GM23248 (cell line): ENCODE measurements around the gene ADK.

ENCODE experiments used
- EZH2 ChIP-seq: fragments of 200-600 bp; sonication (generic); IDR thresholded peaks from 2 replicates; pipeline ENCODE4 v1.6.1; 2018; ENCODE audit warnings: antibody characterized with exemption, mild to moderate bottlenecking; ENCODE audit not compliant: insufficient read depth, poor library complexity, severe bottlenecking
- EZH2phosphoT487 ChIP-seq: fragments of 200-600 bp; sonication (generic); IDR thresholded peaks from 2 replicates; pipeline ENCODE4 v1.6.1; 2018; ENCODE audit warnings: antibody characterized with exemption, moderate library complexity, mild to moderate bottlenecking, low read depth; ENCODE audit not compliant: insufficient read depth

DNA sequence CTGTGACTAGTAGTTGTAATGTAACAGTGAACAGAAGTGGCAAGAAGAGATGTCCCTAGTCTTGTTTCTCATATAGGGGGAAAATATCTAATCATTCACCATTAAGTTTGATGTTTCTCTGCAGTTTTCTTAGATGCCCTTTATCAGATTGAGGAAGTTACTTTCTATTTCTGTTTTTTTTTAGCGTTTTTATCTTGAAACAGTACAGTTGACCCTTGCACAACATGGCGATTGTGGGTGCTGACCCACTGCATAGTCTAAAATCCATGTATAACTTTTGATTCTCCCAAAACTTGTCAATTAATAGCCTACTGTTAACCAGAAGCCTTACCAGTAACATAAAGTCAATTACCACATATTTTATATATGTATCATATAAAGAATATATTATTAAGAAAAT lies 192.0 kb downstream of the ADK start:
- TF ChIP-seq EZH2phosphoT487 (no peak), EZH2 (no peak)
